ENCODE results near the gene SLC2A11. TPM values are rescaled to one million over a fixed set of nuclear protein-coding genes. Genes with fewer than 3 reads are reported as not detected.

Gene SLC2A11
- total RNA-seq, 4 donors from 2014 or later: 2.4 to 19.0 (median 6.2) TPM

DNA sequence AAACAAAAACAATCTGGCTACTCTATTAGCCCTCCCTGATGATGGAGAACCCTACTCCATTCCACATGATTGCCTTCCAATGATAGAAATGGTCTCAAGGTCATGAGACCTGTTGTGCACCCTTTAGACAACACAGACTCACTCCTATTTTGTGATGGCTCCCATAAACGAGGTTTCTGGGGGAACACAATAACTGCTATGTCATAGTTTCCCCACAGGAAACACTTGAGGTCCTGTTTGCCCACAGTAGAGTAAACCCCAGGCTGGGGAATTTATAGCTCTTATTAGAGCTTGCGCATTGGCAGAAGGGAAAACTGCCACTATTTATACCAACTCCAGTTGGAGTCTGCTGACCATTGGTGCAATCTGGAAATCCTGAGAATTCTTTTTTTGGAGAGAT is 65.2 kb downstream of the SLC2A11 start:
- DNase-seq (no peak), ATAC-seq (no peak)
- no peaks in the 10 kb centered on the region for H3K9me3 ChIP-seq
- no peaks in the 10 kb centered on the region for H3K4me1 ChIP-seq
- TF ChIP-seq, protein P1, sequence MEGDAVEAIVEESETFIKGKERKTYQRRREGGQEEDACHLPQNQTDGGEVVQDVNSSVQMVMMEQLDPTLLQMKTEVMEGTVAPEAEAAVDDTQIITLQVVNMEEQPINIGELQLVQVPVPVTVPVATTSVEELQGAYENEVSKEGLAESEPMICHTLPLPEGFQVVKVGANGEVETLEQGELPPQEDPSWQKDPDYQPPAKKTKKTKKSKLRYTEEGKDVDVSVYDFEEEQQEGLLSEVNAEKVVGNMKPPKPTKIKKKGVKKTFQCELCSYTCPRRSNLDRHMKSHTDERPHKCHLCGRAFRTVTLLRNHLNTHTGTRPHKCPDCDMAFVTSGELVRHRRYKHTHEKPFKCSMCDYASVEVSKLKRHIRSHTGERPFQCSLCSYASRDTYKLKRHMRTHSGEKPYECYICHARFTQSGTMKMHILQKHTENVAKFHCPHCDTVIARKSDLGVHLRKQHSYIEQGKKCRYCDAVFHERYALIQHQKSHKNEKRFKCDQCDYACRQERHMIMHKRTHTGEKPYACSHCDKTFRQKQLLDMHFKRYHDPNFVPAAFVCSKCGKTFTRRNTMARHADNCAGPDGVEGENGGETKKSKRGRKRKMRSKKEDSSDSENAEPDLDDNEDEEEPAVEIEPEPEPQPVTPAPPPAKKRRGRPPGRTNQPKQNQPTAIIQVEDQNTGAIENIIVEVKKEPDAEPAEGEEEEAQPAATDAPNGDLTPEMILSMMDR (IDR thresholded peaks at IDR 0.05 in 4 of 5, conservative IDR thresholded peaks at IDR 0.05 in 1 of 5): no peak
- TF ChIP-seq POLR2A (IDR thresholded peaks at IDR 0.05): no peak
- peaks cover 0 to 11% of the 10 kb centered on the region in 2 donors for H3K36me3 ChIP-seq
- intact Hi-C loops (cut with DNase I; ENCODE audit: low total_unique reads) (no loop called here), in situ Hi-C loops (cut with MboI; ENCODE audit: low sequenced_read_pairs in 4 of 4) (loop anchor here in 1 of 4 donors (10.0 kb wide), 1 partner anchor 52 kb away; the partner anchor contains the start of gene DDT)
- no peak overlapping the region for H3K4me3 ChIP-seq
- H3K27ac ChIP-seq: no peak overlapping the region
- H3K27me3 ChIP-seq: no peaks in the 10 kb centered on the region

DNA sequence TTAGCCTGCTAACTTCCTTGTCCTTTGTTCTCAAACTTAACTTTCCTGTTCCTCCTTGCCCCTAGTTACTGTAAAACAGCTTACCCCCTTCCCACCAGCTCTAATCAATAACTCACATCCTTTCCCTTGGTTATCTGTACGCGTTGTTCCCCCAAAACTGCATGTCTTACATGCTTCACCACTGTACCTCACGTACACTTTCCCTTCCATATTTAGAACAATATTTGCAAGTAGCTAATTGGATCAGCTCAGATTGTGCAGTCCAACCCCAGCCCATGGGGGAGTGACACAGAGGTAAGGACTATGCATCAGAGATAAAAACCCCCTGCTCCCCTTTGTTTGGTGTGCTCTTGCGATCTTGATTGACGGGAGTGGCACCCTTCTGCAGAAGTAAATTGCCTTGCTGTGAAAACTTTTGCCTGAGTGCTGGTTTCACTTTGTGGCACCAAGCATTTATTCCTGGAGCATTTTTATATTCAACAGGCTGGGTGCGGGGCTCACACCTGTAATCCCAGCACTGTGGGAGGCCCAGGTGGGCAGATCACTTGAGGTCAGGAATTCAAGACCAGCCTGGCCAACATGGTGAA is 67.4 kb downstream of the SLC2A11 start:
- no peaks in the 10 kb centered on the region for H3K27me3 ChIP-seq
- H3K27ac ChIP-seq: no peak overlapping the region
- TF ChIP-seq, protein P1 (IDR thresholded peaks at IDR 0.05 in 4 of 5, conservative IDR thresholded peaks at IDR 0.05 in 1 of 5): no peak
- no peak for TF ChIP-seq POLR2A (IDR thresholded peaks at IDR 0.05)
- no peak for DNase-seq
- H3K4me3 ChIP-seq: no peak overlapping the region
- no peaks in the 10 kb centered on the region for H3K4me1 ChIP-seq
- intact Hi-C loops (cut with DNase I; ENCODE audit: low total_unique reads): no loop called here
- ATAC-seq: no peak
- in situ Hi-C loops (cut with MboI; ENCODE audit: low sequenced_read_pairs in 4 of 4): loop anchor here in 1 of 4 donors (10.0 kb wide), 1 partner anchor 50 kb away; the partner anchor contains the start of gene DDT
- H3K36me3 ChIP-seq: peaks cover 0 to 11% of the 10 kb centered on the region in 2 donors
- no peaks in the 10 kb centered on the region for H3K9me3 ChIP-seq

DNA sequence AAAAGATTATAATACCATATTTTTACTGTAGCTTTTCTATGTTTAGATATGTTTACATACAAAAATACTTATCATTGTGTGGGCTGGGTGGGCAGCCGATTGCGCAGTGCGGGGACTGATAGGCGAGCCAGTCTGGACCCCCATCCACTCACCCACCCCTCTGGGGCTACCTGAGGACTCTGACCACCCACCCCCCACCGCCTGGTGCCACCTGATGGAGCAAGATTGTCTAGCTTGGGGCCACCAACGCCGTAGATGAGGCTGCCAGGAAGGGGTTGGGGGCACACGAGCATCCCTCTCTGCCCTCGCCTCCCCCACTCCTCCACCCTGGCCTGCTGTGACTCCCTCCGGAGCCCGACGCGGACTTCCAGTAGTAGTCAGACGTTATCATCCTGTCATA is 68.9 kb downstream of the SLC2A11 start:
- in situ Hi-C loops (cut with MboI; ENCODE audit: low sequenced_read_pairs in 4 of 4): loop anchor here in 1 of 4 donors (10.0 kb wide), 1 partner anchor 48 kb away; the partner anchor contains the start of gene DDT
- ATAC-seq: no peak
- no peak for DNase-seq
- Histone ChIP-seq H3K27me3 (no peaks in the 10 kb centered on the region), H3K36me3 (peaks cover 0 to 11% of the 10 kb centered on the region in 2 donors), H3K4me3 (no peak overlapping the region), H3K27ac (no peak overlapping the region), H3K4me1 (no peaks in the 10 kb centered on the region), H3K9me3 (no peaks in the 10 kb centered on the region)
- intact Hi-C loops (cut with DNase I; ENCODE audit: low total_unique reads): no loop called here
- no peak for TF ChIP-seq POLR2A (IDR thresholded peaks at IDR 0.05)
- TF ChIP-seq, protein P1 (IDR thresholded peaks at IDR 0.05 in 4 of 5, conservative IDR thresholded peaks at IDR 0.05 in 1 of 5): no peak

Other genes starting within 250 kb of the SLC2A11 start
- gene DRICH1, start 225.6 kb upstream of the SLC2A11 start, total RNA-seq: not detected
- gene RGL4, start 166.9 kb upstream of the SLC2A11 start, total RNA-seq: 1 to 10 TPM in 1 of 4 donors, under 1 TPM in 1, not detected in 2; 0.09 to 1.9 TPM
- 1 to 10 TPM; 3.1 to 6.3 (median 4.2) TPM for gene ZNF70, start 106.8 kb upstream of the SLC2A11 start, total RNA-seq
- gene VPREB3, start 103.5 kb upstream of the SLC2A11 start, total RNA-seq: 1 to 10 TPM in 1 of 4 donors, not detected in 3; 1.1 TPM
- not detected for gene C22orf15, start 94.9 kb upstream of the SLC2A11 start, total RNA-seq
- gene CHCHD10, start 89.9 kb upstream of the SLC2A11 start, total RNA-seq: 100 to 1,000 TPM; 157 to 290 (median 181) TPM
- 1 to 10 TPM in 2 of 4 donors, under 1 TPM in 1, not detected in 1; 0.91 to 3.6 (median 1.4) TPM for gene MMP11, start 85.0 kb upstream of the SLC2A11 start, total RNA-seq
- gene SMARCB1, start 70.9 kb upstream of the SLC2A11 start, total RNA-seq: 10 to 100 TPM; 37.8 to 65.6 (median 55.2) TPM
- 1 to 10 TPM in 3 of 4 donors, under 1 TPM in 1; 0.72 to 1.5 (median 1.3) TPM for gene DERL3, start 18.9 kb upstream of the SLC2A11 start, total RNA-seq
- 100 to 1,000 TPM in 3 of 4 donors, 10 to 100 TPM in 1; 78.1 to 145 (median 129) TPM for gene MIF, start 36.5 kb downstream of the SLC2A11 start, total RNA-seq
- gene GSTT2B, start 103.3 kb downstream of the SLC2A11 start, total RNA-seq: 1 to 10 TPM; 1.4 to 7.2 (median 5.1) TPM
- 1 to 10 TPM in 1 of 4 donors, under 1 TPM in 1, not detected in 2; 0.88 to 1.1 TPM for gene DDTL, start 109.0 kb downstream of the SLC2A11 start, total RNA-seq
- gene DDT, start 116.6 kb downstream of the SLC2A11 start, total RNA-seq: 100 to 1,000 TPM in 3 of 4 donors, 10 to 100 TPM in 1; 98.1 to 134 (median 107) TPM
- 1 to 10 TPM in 1 of 4 donors, not detected in 3; 1.6 TPM for gene GSTT2, start 122.3 kb downstream of the SLC2A11 start, total RNA-seq
- gene GSTT4, start 147.6 kb downstream of the SLC2A11 start, total RNA-seq: not detected
- 10 to 100 TPM; 18.8 to 31.5 (median 22.4) TPM for gene CABIN1, start 153.4 kb downstream of the SLC2A11 start, total RNA-seq